ENCODE measurements around the gene APOE. TPM values are rescaled to one million over a fixed set of nuclear protein-coding genes. Genes with fewer than 3 reads are reported as not detected.

APOE gene
- total RNA-seq, 1 experiment from 2014 or later: 0.14 TPM

GRCh38 chr19:44951179-44952159 is 45.9 kb downstream of the APOE start:
- DNase-seq (ENCODE audit: low spot score): peak; percentile 50

DNA sequence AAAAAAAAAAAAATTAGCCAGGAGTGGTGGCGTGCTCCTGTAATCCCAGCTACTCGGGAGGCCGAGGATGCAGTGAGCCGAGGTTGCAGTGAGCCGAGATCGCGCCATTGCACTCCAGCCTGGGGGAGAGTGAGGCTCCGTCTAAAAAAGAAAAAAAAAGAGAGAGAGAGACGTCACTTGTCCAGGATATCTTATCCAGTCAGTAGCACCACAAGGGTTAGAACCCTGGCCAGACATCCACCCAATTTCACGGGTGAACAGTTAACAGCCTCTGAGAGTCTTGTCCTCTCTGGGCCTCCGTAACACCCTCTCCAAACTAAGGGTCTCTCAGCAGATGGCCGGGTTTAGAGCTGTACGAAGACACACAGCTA is 48.7 kb downstream of the APOE start:
- DNase-seq (ENCODE audit: low spot score): no peak

GRCh38 chr19:44954649-44955504 is 49.3 kb downstream of the APOE start, which contains the start of gene CLPTM1:
TSS of gene CLPTM1 (plus strand) at chr19:44955380. CDS start at chr19:44955396, 16 bp downstream.
- peak; percentile 86 for DNase-seq (ENCODE audit: low spot score)

DNA sequence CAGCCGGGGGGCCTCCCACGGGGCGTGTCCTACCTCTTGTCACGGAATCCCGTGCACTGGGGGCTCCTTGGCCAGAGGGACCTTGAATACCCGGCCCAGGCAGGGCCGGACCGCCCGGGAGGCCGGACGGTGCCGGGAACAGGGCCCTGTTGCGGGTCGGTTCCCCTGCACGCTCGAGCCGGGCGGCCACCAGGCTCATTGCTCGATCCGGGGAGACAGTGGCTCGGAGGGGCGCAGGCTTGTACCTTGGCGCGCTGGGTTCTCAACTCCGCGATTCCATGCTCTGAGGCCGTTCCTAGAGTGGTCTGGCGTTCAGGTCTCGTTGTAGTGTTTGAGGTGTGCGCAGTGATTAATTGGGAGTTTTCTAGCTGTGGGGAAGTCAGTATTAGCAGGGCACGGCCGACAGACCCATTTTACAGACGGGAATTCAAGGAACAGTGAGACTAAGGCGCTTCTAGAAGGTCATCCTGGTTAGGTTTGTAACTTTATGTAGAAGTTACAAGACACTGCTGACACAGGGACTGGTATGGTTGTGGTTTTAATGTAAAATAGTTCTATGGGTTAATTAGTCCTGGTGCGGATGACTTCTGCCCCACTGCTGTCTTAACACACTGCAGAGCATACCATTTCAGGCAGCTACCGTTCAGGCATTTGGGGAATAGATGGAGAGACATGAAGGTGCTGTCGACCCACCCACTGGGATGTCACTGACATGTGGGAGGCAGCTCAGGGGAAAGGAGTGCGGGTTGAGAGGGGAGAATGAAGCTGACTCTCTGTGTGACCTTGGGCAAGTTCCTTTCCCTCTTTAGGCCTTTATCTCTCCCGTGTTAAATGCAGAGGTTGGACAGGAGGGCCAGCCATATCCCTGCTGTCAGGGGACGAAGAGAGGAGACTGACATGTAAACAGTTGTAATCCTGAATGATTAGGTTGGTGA is 50.2 kb downstream of the APOE start:
- DNase-seq (ENCODE audit: low spot score): no peak

DNA sequence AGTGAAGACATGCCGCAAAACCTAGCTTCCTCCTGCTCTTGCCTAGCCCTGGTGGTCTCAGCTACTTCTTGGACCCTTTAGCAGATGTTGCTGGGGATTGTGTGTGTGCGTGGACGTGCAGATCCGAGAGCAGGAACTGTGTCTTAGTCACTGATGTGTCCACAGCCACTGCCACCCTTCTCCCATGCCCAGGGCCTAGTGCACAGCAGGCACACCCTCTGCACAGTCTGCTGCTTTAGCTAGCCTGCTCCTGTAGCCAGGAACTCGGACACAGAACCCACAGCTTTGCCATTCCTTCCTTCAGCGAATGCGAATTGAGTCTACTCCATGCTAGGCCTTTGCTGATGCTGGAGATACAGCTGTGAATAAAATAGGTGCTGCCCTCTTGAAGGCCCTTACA is 51.9 kb downstream of the APOE start:
- DNase-seq (ENCODE audit: low spot score): no peak

DNA sequence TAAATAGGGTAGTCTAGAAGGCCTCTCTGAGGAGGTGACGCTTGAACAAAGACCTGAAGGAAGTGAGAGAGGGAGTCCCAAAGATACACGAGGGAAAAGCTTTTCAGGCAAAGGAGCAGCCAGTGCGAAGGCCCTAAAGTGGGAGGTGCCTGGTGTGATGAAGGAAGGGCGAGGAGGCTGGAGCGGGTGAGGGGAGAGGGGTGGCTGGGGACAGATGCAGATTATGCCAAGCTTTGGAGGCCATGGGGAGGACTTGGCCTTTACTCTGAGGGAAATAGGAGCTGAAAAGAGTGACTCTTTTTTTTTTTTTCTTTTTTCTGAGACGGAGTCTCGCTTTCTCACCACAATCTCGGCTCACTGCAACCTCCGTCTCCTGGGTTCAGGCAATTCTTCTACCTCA is 52.5 kb downstream of the APOE start:
- no peak for DNase-seq (ENCODE audit: low spot score)

Other genes with a start within 250 kb of the APOE start
- not detected in 2 replicates for gene CEACAM19, start 234.3 kb upstream of the APOE start, total RNA-seq (2014; rRNA removed; shearing (Covaris generic))
- gene CEACAM16, start 206.6 kb upstream of the APOE start, total RNA-seq (2014; rRNA removed; shearing (Covaris generic)): not detected in 2 replicates
- 4.4 and 7.0 TPM in 2 replicates for gene BCL3, start 157.1 kb upstream of the APOE start, total RNA-seq (2014; rRNA removed; shearing (Covaris generic))
- not detected in 2 replicates for gene CBLC, start 127.9 kb upstream of the APOE start, total RNA-seq (2014; rRNA removed; shearing (Covaris generic))
- gene BCAM, start 96.7 kb upstream of the APOE start, total RNA-seq (2014; rRNA removed; shearing (Covaris generic)): 8.2 and 11.2 TPM in 2 replicates
- gene NECTIN2, start 59.5 kb upstream of the APOE start, total RNA-seq (2014; rRNA removed; shearing (Covaris generic)): 55.0 and 63.4 TPM in 2 replicates
- gene TOMM40, start 14.5 kb upstream of the APOE start, total RNA-seq (2014; rRNA removed; shearing (Covaris generic)): 109 and 111 TPM in 2 replicates
- gene APOC1, start 8.8 kb downstream of the APOE start, total RNA-seq (2014; rRNA removed; shearing (Covaris generic)): not detected in 2 replicates
- gene APOC4, start 36.4 kb downstream of the APOE start, total RNA-seq (2014; rRNA removed; shearing (Covaris generic)): not detected in 2 replicates
- gene APOC2, start 40.3 kb downstream of the APOE start, total RNA-seq (2014; rRNA removed; shearing (Covaris generic)): not detected in 2 replicates
- 23.3 and 28.1 TPM in 2 replicates for gene CLPTM1, start 49.6 kb downstream of the APOE start, total RNA-seq (2014; rRNA removed; shearing (Covaris generic))
- gene RELB, start 95.7 kb downstream of the APOE start, total RNA-seq (2014; rRNA removed; shearing (Covaris generic)): 6.0 and 9.3 TPM in 2 replicates
- gene CLASRP, start 133.2 kb downstream of the APOE start, total RNA-seq (2014; rRNA removed; shearing (Covaris generic)): 29.9 and 42.5 TPM in 2 replicates
- 0.19 TPM in 1 of 2 replicates, not detected in the other for gene ZNF296, start 170.7 kb downstream of the APOE start, total RNA-seq (2014; rRNA removed; shearing (Covaris generic))
- 17.1 and 29.6 TPM in 2 replicates for gene GEMIN7, start 173.5 kb downstream of the APOE start, total RNA-seq (2014; rRNA removed; shearing (Covaris generic))
- 25.1 and 28.0 TPM in 2 replicates for gene PPP1R37, start 187.4 kb downstream of the APOE start, total RNA-seq (2014; rRNA removed; shearing (Covaris generic))

Data from A172 (cell line).